ENCODE data around the gene POMGNT1. TPM values are rescaled to one million over a fixed set of nuclear protein-coding genes. Genes with fewer than 3 reads are reported as not detected.
A peak's percentile ranks its signal among the peaks of the same experiment; 100 is the strongest.

POMGNT1 gene
- total and polyA plus RNA-seq, 2 of the 8 experiments (the other 6 are each of a cell fraction or from before 2014, with no cell fraction given), result 28.0 to 40.3 TPM

DNA sequence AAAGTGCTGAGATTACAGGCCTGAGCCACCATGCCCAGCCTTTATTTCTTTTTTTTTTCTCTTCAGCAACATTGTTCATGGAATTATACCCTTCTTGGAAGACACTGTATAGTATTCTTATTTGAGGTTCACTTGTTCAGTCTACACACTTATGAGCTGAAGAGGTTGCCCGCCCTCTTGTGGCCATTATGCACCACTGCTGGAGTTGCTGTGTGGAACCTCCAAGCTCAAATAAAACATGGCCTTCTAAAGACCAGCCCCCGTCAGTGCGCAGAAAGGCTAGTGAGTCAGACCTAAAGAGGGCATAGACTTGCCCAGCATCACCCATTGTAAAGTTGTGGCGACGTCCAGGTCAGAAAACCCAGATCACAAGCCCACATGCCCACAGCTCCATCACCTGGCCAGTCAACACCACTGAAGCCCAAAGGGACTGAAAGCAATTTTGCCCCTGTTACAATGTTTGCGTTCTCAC lies 25.3 kb upstream of the POMGNT1 start:
- Histone ChIP-seq H3K56ac (replicated peaks; ENCODE audit: insufficient read length, low read depth, low read length) (no peak overlapping the region), H2BK5ac (ENCODE audit: low read depth, low read length) (no peak overlapping the region), H3K27ac (ENCODE audit: low read depth, low read length) (no peak overlapping the region), H2BK15ac (ENCODE audit: low read length) (0 out of 2 replicates have a peak overlapping the region, but pooled peaks have one; percentile 29), H4K8ac (ENCODE audit: extremely low read depth, insufficient read depth, low read length) (no peak overlapping the region), H2AK5ac (ENCODE audit: low read depth, low read length) (no peak overlapping the region), H3K27me3 (replicated peaks in 1 of 4; ENCODE audit: control insufficient read depth in 3 of 4, extremely low read depth in 1 of 4, insufficient read depth in 3 of 4, low read length in 3 of 4) (no peaks in the 10 kb centered on the region), H4K5ac (ENCODE audit: insufficient read length, low read depth, low read length) (no peak overlapping the region), H2AFZ (ENCODE audit: low read length) (peak overlapping the region; percentile 76; the same call in 1 of the 2 replicates), H3K23ac (ENCODE audit: insufficient read length) (no peak overlapping the region), H2BK20ac (ENCODE audit: low read length) (0 out of 2 replicates have a peak overlapping the region, but pooled peaks have one; percentile 72), H3K14ac (ENCODE audit: insufficient read length) (no peak overlapping the region), H3K4me1 (replicated peaks in 1 of 4; ENCODE audit: control insufficient read depth in 3 of 4, insufficient read depth in 4 of 4, low read length in 3 of 4) (peaks cover 3 to 11% (median 7%) of the 10 kb centered on the region in 4 experiments; a peak in 6 of 7 replicates), H3K23me2 (ENCODE audit: low read depth, low read length) (no peaks in the 10 kb centered on the region), H3K9me3 (ENCODE audit: insufficient read depth in 2 of 2, low read depth in 1 of 2, low read length in 1 of 2) (no peaks in the 10 kb centered on the region), H3K9ac (replicated peaks in 1 of 4; ENCODE audit: extremely low read depth in 1 of 4, low read depth in 3 of 4, low read length in 3 of 4) (no peak overlapping the region), H3K79me1 (ENCODE audit: low read depth, low read length) (no peaks in the 10 kb centered on the region), H4K91ac (replicated peaks; ENCODE audit: insufficient read length, low read length) (no peak overlapping the region), H3K36me3 (ENCODE audit: control insufficient read depth in 2 of 4, insufficient read depth in 4 of 4, low read length in 3 of 4) (no peaks in the 10 kb centered on the region), H4K20me1 (replicated peaks in 1 of 2; ENCODE audit: control insufficient read depth in 1 of 2, insufficient read depth in 2 of 2, low read length in 2 of 2) (no peaks in the 10 kb centered on the region), H2BK12ac (ENCODE audit: low read depth, low read length) (0 out of 2 replicates have a peak overlapping the region, but pooled peaks have one; percentile 50), H2BK120ac (replicated peaks; ENCODE audit: low read depth, low read length) (no peak overlapping the region), H3K4me3 (ENCODE audit: extremely low read depth in 1 of 4, insufficient read depth in 2 of 4, low read depth in 3 of 4, low read length in 4 of 4) (peak overlapping the region in 1 of 4 experiments; percentile 7; a peak in 1 of 8 replicates), H3K4ac (replicated peaks; ENCODE audit: insufficient read length, low read depth, low read length) (no peak overlapping the region), H3K18ac (ENCODE audit: extremely low read depth, low read length) (peak overlapping the region; percentile 89), H3K4me2 (ENCODE audit: insufficient read depth in 1 of 2, low read depth in 2 of 2, low read length in 2 of 2) (peak overlapping the region in 1 of 2 experiments; percentile 54; a peak in 2 of 4 replicates), H3K79me2 (ENCODE audit: control insufficient read depth in 1 of 2, insufficient read depth in 2 of 2, low read length in 2 of 2) (no peaks in the 10 kb centered on the region)
- DNase-seq (ENCODE audit: low read depth in 1 of 2, low spot score in 2 of 2), result peak in 1 of 2 experiments; percentile 63
- WGBS, 2 experiments (ENCODE audit: extremely low coverage in 1 of 2, insufficient coverage in 1 of 2, insufficient read length in 1 of 2, insufficient replicate concordance in 2 of 2, low coverage in 1 of 2, low lambda C conversion rate in 2 of 2, missing lambda C conversion rate in 1 of 2), result 22% methylated on average over 6 of the region's 6 CpGs; no CpG with 5 or more reads in 1 of the 2 experiments
- peak; percentile 93 for FAIRE-seq
- ChIA-PET POLR2A (ENCODE audit: partially characterized antibody) (interaction anchor here (0.7 to 2.2 kb wide), 9 partner anchors 11 to 100 kb away, joined by 3 to 16 read pairs (median 4); partner anchors contain the start of genes LURAP1, PIK3R3 and RAD54L), CTCF (ENCODE audit: partially characterized antibody) (interaction anchor here (0.6 to 5.4 kb wide), 44 partner anchors 8 to 512 kb away, joined by 3 to 73 read pairs (median 4); partner anchors contain the start of genes LURAP1, POMGNT1 and RAD54L)
- TF ChIP-seq RAD21 (IDR thresholded peaks at IDR 0.05 in 1 of 2, conservative IDR thresholded peaks at IDR 0.05 in 1 of 2; ENCODE audit: low read depth in 2 of 2, low read length in 2 of 2) (peak; percentile 76 to 80), KDM5A (IDR thresholded peaks at IDR 0.05; ENCODE audit: low read length) (no peak), TAF7 (optimal IDR thresholded peaks at IDR 0.05; ENCODE audit: borderline replicate concordance, low read depth, low read length) (peak; percentile 26), KDM4A (IDR thresholded peaks at IDR 0.05; ENCODE audit: low read depth, low read length, severe bottlenecking) (no peak), TEAD4 (IDR thresholded peaks at IDR 0.05; ENCODE audit: low read depth, low read length) (0 out of 2 replicates have a peak, but pooled peaks have one; percentile 1), TCF12 (IDR thresholded peaks at IDR 0.05; ENCODE audit: low read depth, low read length) (no peak), YY1 (IDR thresholded peaks at IDR 0.05; ENCODE audit: low read depth, low read length) (peak; percentile 83), CREB1 (IDR thresholded peaks at IDR 0.05) (no peak), SP2 (IDR thresholded peaks at IDR 0.05; ENCODE audit: low read length) (no peak), POLR2A (IDR thresholded peaks at IDR 0.05; ENCODE audit: control extremely low read depth in 1 of 2, low read depth in 2 of 2, low read length in 2 of 2) (no peak), NRF1 (IDR thresholded peaks at IDR 0.05; ENCODE audit: low read depth, low read length) (no peak)
- TF ChIP-seq, protein P1, sequence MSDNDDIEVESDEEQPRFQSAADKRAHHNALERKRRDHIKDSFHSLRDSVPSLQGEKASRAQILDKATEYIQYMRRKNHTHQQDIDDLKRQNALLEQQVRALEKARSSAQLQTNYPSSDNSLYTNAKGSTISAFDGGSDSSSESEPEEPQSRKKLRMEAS (IDR thresholded peaks at IDR 0.05), result no peak
